Measurements from ENCODE around the gene ADAMTS5.

GRCh38 chr21:26969971-26970725 is 3.3 kb upstream of the ADAMTS5 start:
- TF ChIP-seq CTCF (IDR thresholded peaks at IDR 0.05) (no peak), POLR2A (IDR thresholded peaks at IDR 0.05) (no peak)
